ENCODE results near the gene MACF1. TPM values are rescaled to one million over a fixed set of nuclear protein-coding genes. Genes with fewer than 3 reads are reported as not detected.

MACF1 gene
- total RNA-seq, 1 donor from 2014 or later: 386 TPM

DNA sequence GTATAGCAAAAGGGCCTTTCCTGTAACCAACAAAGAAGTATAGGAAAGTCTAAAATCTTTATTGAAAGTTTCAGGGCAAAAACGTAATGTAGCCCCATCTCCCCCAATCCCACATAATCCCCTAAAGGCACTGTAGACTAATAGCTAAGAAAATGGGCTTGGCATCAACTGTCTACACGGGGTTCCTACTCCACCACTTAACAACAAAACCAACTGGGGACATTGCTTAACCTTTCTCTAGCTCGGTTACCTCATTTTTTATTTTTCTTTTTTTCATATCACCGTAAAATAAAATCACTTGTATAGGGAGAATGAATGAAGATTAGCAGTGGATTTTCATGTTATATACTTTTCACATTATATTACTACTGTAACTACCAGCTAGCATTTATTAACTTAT is 12.3 kb downstream of the MACF1 start:
- no peak for DNase-seq (ENCODE audit: low spot score)
- Mint-ChIP-seq H3K4me3 (ENCODE audit: unreplicated experiment) (no peak overlapping the region), H3K9me3 (ENCODE audit: low read depth) (no peaks in the 10 kb centered on the region), H3K27me3 (ENCODE audit: low read depth) (no peaks in the 10 kb centered on the region), H3K27ac (ENCODE audit: unreplicated experiment) (peak overlapping the region; percentile 83), H3K36me3 (ENCODE audit: low read depth) (no peaks in the 10 kb centered on the region), H3K4me1 (ENCODE audit: low read depth) (peaks cover 62% of the 10 kb centered on the region)
- TF ChIP-seq, protein P1, sequence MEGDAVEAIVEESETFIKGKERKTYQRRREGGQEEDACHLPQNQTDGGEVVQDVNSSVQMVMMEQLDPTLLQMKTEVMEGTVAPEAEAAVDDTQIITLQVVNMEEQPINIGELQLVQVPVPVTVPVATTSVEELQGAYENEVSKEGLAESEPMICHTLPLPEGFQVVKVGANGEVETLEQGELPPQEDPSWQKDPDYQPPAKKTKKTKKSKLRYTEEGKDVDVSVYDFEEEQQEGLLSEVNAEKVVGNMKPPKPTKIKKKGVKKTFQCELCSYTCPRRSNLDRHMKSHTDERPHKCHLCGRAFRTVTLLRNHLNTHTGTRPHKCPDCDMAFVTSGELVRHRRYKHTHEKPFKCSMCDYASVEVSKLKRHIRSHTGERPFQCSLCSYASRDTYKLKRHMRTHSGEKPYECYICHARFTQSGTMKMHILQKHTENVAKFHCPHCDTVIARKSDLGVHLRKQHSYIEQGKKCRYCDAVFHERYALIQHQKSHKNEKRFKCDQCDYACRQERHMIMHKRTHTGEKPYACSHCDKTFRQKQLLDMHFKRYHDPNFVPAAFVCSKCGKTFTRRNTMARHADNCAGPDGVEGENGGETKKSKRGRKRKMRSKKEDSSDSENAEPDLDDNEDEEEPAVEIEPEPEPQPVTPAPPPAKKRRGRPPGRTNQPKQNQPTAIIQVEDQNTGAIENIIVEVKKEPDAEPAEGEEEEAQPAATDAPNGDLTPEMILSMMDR (IDR thresholded peaks at IDR 0.05): no peak

DNA sequence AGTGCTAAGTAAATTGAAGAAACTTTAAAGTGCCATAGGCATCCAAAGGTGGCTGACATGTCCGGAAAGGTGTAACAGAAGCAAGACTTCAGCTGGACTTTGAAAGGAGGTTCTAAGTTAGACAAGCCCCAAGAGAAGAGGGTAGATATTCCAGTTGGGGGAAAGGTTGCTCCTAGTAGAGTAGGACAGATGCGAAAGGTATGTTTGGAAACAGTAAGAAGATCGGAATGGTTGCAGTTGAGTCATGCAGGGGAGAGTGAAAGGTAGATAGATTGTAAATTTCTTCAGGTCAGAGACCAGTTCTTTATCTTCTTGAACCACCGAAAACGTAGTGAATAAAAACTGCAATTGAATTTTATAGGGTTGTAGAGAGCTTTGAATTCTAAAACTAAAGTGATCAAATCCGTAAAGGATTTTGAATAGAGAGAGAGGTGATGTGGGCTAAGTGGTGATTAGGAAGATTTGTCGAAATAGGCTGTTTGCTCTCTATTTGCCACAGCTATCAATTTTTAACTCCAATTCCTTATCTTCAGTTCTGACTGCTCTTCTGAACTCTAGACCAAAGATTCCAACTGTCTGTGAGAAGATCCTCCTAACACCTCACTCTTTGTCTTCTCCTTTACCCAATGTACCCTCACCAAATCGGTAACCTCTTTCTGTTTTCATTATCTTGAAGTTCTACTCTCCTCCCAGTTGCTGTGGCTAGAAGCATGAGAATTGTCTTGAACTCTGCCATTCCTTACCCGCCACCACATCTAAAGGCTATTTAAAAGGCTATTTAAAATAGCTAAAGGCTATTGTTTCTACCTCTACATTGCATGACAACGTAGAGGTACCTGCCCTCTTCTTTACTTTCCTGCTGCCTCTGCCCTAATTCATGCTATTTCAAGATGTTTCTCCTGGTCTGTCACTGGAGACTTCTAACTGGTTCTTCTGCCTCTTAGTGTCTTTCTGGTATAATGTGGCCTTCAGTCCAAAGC is 16.7 kb downstream of the MACF1 start:
- no peaks in the 10 kb centered on the region for H3K9me3 Mint-ChIP-seq (ENCODE audit: low read depth)
- no peak overlapping the region for H3K4me3 Mint-ChIP-seq (ENCODE audit: unreplicated experiment)
- TF ChIP-seq, protein P1 (IDR thresholded peaks at IDR 0.05): no peak
- H3K4me1 Mint-ChIP-seq (ENCODE audit: low read depth): peaks cover 40% of the 10 kb centered on the region
- peak overlapping the region; percentile 34 for H3K27ac Mint-ChIP-seq (ENCODE audit: unreplicated experiment)
- no peak for DNase-seq (ENCODE audit: low spot score)
- H3K36me3 Mint-ChIP-seq (ENCODE audit: low read depth): no peaks in the 10 kb centered on the region
- no peaks in the 10 kb centered on the region for H3K27me3 Mint-ChIP-seq (ENCODE audit: low read depth)

DNA sequence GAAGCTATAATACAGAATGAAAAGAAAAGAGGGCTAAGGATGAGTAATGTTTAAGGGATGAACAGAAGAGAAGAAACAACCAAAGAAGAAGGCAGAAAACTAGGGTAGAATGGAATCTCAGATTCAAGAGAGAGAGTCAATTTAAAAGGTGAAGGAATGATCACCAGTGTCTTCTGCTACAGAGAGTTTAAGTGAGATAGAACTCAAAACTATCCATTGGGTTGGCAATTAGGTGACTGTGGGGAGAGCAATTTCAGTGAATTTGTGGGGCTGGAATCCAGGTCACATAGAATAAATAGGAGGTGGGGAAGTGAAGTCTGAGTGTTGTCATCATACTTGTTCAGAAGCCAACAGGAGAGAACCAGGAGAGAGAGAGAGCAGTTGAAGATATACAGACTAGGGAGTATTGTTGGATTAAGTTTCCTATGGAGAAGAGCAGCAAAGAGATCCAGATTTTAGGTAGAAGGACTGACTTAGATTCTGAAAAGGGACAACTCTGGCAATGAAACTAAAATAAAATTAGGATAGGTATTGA is 19.9 kb downstream of the MACF1 start:
- no peak for DNase-seq (ENCODE audit: low spot score)
- TF ChIP-seq, protein P1 (IDR thresholded peaks at IDR 0.05): no peak
- Mint-ChIP-seq H3K4me3 (ENCODE audit: unreplicated experiment) (no peak overlapping the region), H3K27ac (ENCODE audit: unreplicated experiment) (peak overlapping the region; percentile 49), H3K9me3 (ENCODE audit: low read depth) (no peaks in the 10 kb centered on the region), H3K4me1 (ENCODE audit: low read depth) (peaks cover 35% of the 10 kb centered on the region), H3K27me3 (ENCODE audit: low read depth) (no peaks in the 10 kb centered on the region), H3K36me3 (ENCODE audit: low read depth) (no peaks in the 10 kb centered on the region)

DNA sequence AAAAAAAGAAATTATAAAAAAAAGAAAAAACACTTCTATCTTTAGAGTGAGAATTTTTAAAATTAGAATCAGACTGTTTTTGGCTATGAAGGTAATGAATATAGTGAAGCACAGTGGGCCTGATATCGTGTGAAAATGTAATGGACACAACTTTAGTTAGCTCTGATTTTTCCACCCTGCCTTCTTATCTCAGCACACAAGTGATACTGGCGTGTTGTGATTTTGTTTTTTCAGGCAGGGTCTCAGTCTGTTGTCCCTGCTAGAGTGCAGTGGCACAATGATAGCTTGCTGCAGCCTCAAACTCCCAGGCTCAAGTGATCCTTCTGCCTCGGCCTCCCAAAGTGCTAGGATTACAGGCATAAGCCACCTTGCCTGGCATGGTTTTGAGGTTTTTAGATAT is 22.3 kb downstream of the MACF1 start:
- Mint-ChIP-seq H3K27ac (ENCODE audit: unreplicated experiment) (no peak overlapping the region), H3K4me3 (ENCODE audit: unreplicated experiment) (no peak overlapping the region), H3K9me3 (ENCODE audit: low read depth) (no peaks in the 10 kb centered on the region), H3K27me3 (ENCODE audit: low read depth) (no peaks in the 10 kb centered on the region), H3K4me1 (ENCODE audit: low read depth) (peaks cover 49% of the 10 kb centered on the region), H3K36me3 (ENCODE audit: low read depth) (no peaks in the 10 kb centered on the region)
- TF ChIP-seq, protein P1 (IDR thresholded peaks at IDR 0.05): no peak
- no peak for DNase-seq (ENCODE audit: low spot score)

DNA sequence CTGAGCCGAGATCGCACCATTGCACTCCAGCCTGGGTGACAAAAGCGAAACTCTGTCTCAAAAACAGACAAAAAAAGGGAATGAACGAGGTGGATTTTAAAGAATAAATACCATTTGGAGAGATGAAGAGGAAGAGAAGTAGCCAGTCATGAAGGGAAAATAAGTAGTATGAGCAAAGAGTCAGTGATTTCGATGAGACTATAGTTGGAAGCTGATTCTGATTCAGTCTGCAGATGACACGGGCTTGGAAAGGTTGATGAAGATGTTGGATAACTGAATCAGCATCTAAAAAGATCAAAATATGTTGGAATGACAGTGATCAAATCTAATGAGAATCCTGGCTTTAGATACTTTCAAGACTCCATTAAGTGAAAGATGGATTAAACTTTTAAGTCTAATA is 23.8 kb downstream of the MACF1 start:
- Mint-ChIP-seq H3K27ac (ENCODE audit: unreplicated experiment) (no peak overlapping the region), H3K27me3 (ENCODE audit: low read depth) (no peaks in the 10 kb centered on the region), H3K4me3 (ENCODE audit: unreplicated experiment) (no peak overlapping the region), H3K4me1 (ENCODE audit: low read depth) (peaks cover 52% of the 10 kb centered on the region), H3K36me3 (ENCODE audit: low read depth) (peaks cover 3% of the 10 kb centered on the region), H3K9me3 (ENCODE audit: low read depth) (no peaks in the 10 kb centered on the region)
- TF ChIP-seq, protein P1 (IDR thresholded peaks at IDR 0.05): no peak
- DNase-seq (ENCODE audit: low spot score): no peak

All from chondrocyte (in vitro differentiated cells).